CD4-positive, alpha-beta T cell treated with Interleukin-6 for 4 hours (primary cell): ENCODE results near the gene LIN28B.
A peak's percentile ranks its signal among the peaks of the same experiment; 100 is the strongest.
"Not testable (repeated sequence)": the region's sequence is repeated elsewhere in the genome, so short reads cannot be mapped to it uniquely, and the experiment has no call there.

Experiments
- DNase-seq: peaks from one replicate; pipeline ENCODE4 v3.0.0-alpha.2; 2020; ENCODE audit warnings: mixed read lengths

Gene LIN28B

DNA sequence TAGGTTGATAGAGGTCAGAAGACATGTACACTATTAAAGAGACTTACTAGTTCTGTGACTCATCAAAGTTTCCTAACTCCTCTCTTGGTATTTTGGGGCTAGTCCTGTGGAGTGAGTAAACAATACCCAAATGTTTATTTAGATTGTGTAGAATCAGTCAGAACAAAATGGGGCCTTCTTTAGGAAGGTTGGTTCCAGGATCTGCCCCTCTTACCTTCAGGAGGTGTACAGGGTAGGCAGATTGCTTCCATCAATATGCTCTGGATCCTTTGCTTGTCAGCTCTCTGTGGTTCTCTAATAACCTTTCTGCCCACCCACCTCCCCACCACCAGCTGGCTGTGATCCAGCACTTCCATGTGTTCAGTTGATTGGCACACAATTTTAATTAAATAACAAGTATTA, 115.9 kb downstream of the LIN28B start:
- no peak for DNase-seq

DNA sequence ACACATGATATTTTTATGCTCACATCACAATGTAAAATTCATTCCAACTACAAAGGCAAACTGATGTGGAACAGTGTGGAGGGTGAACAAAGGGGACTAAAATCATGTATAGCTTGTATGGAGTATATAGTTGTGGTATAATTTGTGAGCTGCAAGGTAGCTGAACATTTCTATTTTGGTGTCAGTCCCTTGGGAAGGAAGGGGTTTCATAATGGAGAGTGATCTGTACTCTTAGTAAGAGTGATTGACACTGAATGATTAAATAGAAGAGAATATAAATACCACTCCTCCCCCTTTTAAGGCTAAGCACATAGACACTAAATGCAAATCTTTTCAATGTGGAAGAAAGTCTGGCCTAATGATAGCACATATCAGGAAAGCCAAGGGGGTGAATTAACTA, 118.3 kb downstream of the LIN28B start:
- no peak for DNase-seq

DNA sequence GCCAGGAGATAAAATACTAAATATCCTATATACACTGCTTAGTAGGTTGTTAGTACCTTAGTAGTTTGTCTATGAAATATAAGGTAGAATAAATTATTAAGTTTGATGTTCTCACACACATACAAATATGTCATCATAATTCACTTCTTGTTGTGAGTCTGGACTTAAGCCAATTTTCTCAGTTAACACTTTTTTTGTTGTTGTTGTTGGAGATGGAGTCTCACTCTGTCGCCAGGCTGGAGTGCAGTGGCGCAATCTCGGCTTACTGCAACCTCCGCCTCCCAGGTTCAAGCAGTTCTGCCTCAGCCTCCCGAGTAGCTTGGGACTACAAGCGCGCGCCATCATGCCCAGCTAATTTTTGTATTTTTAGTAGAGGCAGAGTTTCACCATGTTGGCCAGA, 119.5 kb downstream of the LIN28B start:
- not testable (repeated sequence) for DNase-seq

DNA sequence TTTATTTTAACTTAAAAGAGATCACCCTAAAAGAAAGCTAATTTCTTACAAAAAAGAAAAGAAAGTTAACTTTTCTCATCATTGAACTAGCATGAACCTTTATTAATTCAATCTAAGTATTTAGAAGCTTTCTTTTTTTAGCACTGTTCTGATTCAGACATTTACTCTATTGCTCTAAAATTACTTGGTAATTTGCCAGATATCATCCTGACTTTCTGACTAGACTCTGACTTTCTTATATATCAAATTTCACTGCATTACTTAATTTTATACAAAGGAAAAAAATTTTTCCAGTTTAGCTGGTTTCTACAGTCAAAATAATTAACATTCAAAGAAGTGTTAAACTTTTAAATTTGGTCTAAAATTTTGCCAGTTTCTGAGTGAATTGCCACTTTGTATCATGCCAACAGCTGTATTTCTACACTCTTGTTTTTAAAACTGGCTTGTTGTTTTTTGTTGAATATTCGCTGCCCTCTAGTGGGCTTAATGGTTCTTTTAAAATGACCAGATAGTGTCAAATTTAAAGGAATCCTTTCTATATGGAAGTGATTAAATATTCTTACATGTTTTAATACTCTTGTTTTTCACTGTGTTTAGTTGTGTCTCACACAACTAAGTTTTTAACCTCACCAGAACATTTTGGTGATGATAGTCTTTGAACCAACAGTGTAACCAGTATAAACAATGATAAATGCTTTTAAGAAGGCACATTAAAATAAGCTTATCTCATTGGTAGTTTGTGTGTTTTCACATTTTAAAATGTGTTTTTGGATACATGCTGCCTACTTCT, 120.9 kb downstream of the LIN28B start:
- DNase-seq = no peak

DNA sequence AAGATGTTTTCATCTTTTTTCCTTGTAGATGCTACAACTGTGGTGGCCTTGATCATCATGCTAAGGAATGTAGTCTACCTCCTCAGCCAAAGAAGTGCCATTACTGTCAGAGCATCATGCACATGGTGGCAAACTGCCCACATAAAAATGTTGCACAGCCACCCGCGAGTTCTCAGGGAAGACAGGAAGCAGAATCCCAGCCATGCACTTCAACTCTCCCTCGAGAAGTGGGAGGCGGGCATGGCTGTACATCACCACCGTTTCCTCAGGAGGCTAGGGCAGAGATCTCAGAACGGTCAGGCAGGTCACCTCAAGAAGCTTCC, 121.4 kb downstream of the LIN28B start:
- DNase-seq = no peak

DNA sequence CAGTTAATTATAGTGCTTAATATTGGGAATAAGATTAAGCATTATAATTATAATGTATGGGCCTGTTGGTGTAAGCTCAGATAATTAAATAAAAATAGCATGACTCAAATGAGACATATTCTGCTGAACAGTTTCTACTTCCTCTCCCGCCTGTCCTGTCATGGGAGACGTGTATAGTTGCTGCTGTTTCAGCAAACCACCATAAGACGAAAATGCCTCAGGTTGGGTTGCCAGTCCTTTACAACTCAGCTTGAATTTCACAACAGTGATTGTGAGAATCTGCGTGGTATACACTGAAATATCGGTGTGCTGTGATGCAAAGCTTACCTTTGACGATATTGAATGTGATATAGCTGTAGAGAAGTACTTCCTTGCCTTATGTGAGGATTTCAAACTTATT, 123.4 kb downstream of the LIN28B start:
- no peak for DNase-seq

DNA sequence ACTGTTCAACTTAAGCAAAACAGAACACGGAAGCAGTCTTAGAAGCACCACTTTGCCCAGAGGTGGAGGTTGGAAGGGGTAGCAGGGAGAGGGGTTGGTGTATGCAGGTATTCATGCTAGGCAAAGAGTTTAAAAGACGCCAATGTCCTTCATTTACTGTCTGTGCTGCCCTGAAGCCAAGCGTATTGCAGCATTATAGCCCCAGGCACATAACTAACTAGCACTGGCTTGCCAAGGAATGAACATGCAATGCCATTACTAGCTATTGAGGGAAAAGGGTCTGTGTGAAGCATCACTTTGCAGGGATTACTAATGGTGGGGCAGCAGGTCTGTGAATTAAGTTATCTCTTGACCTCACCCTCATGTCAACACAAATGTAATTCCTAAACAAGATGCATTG, 124.8 kb downstream of the LIN28B start:
- DNase-seq = not testable (repeated sequence)

DNA sequence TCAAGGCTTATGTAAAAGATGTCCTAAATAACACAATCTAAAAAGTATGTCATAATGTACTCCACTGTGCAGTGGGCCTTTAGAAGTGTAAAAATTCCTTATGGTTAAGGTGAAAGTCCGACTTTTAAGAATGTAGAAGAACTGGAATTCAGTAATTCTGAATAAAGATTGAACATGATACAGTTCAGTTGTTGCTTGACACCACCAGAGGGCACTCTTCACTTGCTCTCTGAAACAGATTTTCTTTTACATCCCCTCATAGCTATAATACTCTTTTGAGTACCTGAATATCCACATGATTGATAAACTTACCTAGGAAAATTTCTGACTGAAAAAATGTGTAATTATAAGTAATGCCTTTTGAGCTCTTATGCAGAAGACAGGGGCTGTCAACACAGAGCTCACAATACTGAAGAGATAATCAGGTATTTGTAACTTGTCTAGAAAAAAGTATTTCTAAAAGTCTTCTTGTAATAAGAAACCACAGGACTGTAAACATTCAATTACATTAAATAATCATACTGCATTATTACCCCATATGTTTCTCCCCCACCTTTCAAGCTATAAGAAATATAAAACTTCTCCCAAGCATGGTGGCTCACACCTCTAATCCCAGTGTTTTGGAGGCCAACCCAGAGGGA, 130.8 kb downstream of the LIN28B start:
- DNase-seq = peak; percentile 26

DNA sequence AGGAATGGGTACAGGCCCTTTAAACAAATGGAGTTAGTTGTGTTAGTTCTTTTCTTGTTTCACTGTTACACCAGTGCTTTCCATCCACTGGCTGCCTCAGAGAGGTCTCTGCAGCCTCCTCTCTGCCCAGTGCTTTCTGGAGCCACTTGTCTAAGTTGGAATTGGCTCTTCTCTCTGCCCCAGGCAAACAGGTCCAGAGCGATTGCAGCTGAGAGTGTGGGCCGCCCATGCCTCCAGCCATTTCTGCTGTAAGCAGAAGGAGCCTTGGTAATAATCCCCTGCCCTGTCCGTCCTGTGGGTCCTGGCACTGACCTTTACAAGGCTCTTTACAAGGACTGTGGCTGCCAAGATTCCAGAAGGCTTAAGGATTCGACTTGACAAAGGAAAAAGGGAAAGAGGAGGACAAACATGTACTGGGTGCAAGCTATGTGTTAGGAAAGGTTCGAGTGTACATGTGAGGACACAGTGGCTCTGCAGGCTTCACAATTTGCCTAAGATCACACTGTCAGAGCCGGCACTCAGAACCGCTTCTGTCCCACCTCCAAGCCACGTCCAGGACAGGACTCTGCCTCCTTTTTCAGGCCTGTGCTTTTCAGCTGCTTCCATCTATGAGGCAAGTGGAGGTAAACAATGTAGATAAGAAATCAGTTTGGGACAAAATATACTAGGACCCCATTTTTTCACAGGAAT, 134.4 kb downstream of the LIN28B start:
- no peak for DNase-seq

DNA sequence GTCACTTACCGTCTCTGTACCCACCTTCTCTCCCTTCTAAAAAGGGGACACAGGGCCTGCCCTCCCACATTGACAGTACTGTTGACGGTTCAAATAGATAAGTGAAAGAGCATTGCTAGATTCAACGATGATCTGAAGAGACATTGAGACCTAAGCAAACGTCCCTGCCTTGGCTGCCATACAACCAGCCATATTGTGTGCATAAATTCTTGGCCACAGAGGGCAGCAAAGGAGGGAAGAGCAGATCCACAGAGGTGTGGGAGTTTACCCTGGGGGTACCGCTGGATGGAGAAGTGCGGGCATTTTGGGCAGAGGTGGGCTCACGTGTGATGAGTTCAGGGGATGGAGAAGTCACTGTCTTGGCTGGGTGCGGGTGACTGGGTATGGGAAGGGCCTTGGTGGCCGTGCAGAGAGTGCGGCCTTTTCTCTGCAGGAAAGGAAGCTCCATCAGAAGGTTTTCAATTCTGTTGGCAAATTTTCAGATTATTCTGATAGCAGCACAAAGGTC, 137.3 kb downstream of the LIN28B start:
- DNase-seq = no peak

DNA sequence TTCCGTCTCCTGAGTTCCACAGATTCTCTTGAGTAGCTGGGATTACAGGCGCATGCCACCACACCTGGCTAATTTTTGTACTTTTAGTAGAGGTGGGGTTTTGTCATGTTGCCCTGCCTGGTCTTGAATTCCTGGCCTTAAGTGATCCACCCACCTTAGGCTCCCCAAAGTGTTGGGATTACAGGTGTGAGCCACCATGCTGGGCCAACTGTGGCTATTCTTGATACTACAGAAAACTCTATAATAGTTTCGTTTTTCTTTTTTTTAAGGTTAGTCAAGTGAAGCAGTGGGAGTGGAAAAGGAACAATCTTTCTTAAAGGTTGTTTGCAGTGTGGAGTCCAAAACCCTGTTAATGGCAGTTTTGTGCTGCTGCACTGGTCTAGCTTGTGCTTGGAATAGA, 138.2 kb downstream of the LIN28B start:
- DNase-seq = no peak

DNA sequence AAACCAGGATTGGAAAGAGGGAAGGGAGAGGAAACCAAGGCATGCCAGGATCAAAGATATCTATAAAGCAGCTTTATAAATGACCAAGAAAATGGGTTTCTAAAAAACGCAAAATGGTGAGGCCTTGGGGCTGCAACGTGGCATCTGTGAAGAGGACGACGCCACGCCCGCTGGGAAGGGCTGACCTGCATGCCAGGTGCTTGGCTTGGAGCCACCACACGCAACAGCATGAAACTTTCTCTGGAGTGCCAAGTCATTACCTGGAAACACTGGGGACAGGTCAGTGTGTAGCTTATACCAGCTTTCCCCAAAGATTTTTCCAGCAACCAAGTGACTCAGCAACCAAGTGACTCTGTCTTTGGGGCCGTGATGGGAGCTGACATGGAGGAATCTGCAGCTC, 140.4 kb downstream of the LIN28B start:
- no peak for DNase-seq

DNA sequence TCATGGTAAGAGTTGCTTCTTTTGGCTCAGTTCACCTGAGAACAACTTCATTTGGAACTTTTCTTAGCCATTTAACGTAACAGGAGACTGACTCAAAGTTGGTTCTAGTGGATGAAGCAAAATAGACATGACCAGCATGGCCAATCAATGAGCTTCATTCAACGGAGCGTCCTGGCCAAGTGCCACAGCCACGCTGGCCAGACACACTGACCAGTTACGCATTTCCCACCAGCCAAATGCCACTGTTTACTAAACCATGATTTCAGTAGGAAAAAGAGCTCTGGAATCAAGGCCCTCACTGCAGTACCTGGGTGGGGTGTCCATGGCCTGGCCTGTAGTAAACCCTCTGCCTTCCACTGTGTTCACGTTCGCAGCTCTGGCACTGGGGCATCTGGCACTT, 142.5 kb downstream of the LIN28B start:
- DNase-seq = no peak

DNA sequence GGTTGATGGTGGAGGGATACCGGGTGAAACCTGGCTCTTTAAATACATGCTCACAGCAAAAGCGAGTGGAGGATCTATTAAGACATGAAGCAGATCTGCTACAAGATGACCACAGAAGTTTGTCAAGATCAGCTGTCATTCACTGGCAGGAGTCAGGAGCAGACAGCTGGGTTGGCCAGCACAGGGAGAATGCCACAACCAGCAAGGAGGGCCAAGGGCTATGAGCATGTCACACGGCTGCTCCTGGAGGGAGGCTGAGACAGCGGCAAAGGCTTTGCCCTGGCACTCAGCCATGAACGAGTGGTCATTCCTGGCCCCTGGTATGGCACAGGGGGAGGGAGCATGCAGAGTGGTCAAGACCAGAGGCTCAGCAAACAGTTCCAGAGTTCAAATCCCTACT, 145.3 kb downstream of the LIN28B start:
- DNase-seq = no peak

DNA sequence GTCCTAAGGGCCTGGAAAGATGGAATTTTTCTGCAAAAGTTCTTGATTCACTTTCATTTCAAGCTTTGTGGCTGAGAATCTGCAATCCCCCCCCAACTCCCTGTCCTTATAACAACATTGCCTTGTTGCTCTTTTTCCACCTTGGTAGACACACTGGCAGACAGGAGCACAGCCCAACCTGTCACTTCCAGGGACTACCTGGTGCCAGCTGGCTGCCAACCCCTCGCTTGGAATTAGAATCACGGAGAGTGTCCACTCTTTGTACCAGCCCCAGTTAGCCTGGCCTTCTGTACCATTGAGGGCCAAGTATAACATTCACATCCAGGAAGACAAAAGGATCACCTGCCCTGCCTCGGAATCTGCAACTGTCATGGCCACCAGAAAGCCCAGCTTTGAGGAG, 148.2 kb downstream of the LIN28B start:
- no peak for DNase-seq

DNA sequence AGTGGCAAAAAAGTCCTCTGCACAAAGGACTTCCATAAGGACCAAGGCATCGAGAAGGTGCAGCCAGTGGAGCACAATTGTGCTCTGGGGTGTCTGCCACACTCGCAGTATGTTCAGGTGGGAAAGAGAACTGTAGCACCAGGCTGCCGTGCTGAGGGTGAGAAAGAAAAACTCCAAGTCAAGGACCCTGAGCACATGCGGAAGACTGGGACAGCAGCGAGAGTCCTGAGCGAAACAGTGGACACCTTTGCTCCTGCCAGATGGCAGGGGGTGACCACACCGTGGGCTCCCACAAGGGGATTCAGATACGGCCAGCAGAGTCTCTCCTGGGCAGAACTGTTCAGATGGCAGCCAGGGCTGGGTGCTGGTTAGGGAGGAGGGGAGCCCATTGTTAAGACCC, 149.4 kb downstream of the LIN28B start:
- no peak for DNase-seq

DNA sequence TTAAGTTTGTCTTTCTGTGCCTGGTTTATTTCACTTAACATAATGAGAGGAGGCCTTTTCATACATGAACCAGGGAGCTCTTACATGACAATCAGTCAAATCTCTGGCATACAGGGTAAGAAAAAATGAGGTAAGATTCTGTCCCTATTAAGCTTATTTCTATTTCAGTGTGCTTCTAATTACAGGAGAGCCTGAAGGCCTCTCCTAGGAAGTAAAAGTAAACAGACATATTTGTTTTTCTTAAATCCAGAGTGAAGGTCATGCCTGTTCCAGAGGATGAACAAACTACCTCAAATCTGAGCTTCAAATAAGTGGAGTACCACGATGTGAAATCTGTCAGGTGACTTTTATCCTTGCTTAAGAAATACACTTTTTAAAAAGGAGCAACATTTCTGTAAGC, 150.3 kb downstream of the LIN28B start:
- DNase-seq = no peak

DNA sequence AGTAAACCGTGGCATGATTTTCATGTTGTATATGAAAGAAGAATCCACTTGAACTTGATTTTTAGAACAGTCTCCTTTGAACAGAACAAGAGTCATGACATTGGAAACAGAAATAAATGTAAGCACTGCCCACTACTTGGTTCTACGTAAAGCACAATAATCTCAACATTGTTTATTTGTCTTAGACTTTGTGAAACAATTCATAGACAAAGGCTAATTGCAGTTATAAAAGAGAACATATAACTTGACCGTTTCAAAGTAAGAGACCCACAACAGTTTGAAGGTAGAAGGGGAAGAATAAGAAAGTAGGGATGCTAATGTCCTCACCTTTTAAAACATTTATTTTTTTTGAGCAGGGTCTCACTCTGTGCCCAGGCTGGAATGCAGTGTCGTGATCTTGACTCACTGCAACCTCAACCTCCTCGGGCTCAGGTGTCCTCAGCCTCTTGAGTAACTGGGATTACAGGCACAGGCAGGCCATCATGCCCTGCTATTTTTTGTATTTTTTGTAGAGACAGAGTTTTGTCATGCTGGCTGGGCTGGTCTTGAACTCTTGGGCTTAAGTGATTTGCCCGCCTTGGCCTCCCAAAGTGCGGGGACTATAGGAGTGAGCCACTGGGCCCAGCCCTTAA, 151.8 kb downstream of the LIN28B start:
- DNase-seq = no peak

DNA sequence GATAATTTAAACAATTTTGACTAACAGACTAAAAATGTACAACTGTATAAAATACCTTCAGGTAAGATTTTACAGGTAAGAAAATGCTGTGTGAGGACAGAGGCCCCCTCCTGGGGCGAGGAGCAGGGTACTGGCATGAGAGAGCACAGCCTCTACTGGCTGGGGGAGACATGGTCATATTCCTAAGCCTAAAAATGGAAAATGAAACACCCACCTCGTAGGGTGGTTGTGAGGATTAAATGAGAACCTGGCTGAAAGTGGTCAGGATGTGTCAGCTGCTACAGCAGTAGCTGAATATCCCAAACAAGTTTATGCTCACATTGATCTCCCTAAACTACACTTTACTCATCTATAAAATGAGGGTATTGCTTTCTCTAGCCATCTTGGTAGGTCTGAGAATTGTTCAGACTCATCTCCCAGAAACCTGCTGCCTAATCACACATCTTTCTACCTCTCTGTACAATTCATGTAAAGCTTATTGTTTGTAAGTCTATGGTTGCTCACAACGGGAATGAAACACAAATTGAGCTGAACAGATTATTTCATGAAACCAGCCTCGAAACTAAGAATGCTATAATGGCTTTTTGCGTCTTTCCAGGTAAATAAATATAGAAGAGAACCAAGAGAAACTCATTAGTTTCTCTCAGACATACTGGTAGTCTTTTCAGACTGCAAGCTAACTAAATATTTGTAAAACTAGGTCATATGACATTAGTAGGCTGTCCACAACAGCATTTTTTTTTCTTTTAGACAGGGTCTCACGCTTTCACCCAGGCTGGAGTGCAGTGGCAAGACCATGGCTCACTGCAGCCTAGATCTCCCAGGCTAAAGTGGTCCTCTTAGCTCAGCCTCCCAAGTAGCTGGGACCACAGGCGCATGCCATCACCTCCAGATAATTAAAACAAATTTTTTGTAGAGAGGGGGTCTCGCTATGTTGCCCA, 153.3 kb downstream of the LIN28B start:
- DNase-seq = no peak

DNA sequence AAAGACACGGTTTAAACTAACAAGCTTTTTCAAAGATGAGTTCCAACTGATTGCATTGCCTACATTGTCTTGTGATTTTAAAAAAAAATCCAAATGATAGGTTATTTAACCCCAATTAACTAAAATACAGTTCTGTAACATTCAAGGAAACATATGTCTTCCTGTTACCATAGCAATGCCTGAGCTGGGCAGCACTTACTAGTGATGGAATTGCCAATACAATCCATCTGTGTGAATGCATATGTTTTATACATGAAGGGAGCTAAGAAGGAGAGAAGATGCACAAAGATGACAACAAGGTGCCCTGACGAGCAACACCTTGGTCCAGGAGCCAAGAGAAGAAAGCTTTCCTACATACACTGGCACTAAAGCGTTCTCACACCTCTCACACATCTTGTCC, 154.2 kb downstream of the LIN28B start:
- no peak for DNase-seq

DNA sequence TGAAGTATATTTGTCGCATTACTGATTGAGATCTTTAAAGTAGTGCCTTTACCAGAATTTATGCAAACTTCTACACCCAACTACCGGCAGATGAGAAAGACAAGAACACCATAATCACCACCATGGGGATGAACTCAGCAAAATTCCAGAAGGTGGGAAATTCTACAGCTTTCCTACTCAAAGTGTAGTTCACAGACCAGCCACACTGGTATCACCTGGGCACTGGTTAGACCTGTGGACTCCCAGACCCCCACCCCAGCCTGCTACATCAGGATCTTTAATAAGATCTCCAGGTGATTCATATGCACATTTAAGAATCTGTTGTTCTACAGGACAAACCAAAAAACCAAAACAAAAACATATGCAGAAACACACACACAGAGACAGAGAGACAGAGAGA, 155.0 kb downstream of the LIN28B start:
- DNase-seq = no peak

DNA sequence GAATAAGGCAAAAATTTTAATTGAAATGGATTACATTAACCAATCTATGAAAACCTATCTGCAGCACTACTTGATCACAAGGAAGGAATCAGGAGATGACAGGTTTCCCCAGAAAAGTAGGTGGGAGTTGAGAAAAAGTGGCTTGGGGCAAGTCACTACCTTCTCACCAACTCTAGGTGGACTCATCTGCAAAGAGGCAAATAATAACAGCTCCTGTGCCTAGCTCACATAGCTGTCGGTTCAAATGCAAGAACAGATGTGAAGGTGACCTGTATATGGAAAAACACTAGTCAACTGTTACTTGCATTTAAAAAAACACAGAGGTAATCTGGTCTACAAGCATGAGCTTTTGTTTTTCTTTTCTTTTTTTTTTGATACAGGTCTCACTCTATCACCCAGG, 155.7 kb downstream of the LIN28B start:
- no peak for DNase-seq

DNA sequence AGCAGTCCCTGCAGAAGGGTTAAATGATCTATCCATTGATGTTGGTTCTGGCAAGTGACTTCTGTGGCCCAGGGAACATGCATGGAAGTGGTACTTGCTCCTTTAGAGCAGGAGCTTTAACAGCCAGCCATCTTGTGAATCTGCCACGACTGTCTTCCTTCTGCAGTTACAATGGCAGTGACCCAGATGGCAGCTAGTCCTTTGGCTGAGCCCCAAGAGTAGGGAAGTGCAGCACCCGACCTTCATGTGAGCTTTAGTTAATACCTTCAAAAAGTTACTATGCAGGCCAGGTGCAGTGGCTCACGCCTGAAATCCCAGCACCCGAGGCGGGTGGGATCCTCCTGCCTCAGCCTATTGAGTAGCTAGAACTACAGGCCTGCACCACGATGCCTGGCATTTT, 156.5 kb downstream of the LIN28B start:
- no peak for DNase-seq
